ENCODE results near the gene BLACAT1. TPM values are rescaled to one million over a fixed set of nuclear protein-coding genes. Genes with fewer than 3 reads are reported as not detected.

Gene BLACAT1
- total RNA-seq, 1 donor: not detected

DNA sequence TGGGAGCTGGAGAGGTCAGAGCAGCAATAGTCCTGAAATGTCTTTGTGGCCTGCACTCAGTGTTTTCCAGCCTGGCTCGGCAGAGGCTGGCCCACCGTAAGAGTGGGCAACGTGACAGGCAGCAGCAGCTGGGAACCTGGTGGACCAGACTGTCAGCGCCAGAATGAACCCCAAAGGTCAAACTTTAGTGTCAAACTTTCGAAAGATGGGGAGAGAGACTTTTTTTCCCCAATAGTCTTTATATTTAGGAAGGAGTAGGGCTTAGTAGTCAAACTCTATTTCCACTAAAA lies 10.3 kb downstream of the BLACAT1 start:
- no peak overlapping the region for H3K4me3 ChIP-seq (ENCODE audit: low read depth, low read length)
- TF ChIP-seq, protein P1, sequence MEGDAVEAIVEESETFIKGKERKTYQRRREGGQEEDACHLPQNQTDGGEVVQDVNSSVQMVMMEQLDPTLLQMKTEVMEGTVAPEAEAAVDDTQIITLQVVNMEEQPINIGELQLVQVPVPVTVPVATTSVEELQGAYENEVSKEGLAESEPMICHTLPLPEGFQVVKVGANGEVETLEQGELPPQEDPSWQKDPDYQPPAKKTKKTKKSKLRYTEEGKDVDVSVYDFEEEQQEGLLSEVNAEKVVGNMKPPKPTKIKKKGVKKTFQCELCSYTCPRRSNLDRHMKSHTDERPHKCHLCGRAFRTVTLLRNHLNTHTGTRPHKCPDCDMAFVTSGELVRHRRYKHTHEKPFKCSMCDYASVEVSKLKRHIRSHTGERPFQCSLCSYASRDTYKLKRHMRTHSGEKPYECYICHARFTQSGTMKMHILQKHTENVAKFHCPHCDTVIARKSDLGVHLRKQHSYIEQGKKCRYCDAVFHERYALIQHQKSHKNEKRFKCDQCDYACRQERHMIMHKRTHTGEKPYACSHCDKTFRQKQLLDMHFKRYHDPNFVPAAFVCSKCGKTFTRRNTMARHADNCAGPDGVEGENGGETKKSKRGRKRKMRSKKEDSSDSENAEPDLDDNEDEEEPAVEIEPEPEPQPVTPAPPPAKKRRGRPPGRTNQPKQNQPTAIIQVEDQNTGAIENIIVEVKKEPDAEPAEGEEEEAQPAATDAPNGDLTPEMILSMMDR (IDR thresholded peaks at IDR 0.05; ENCODE audit: insufficient read depth, low read depth, low read length): no peak
- DNase-seq (ENCODE audit: low read depth): no peak

DNA sequence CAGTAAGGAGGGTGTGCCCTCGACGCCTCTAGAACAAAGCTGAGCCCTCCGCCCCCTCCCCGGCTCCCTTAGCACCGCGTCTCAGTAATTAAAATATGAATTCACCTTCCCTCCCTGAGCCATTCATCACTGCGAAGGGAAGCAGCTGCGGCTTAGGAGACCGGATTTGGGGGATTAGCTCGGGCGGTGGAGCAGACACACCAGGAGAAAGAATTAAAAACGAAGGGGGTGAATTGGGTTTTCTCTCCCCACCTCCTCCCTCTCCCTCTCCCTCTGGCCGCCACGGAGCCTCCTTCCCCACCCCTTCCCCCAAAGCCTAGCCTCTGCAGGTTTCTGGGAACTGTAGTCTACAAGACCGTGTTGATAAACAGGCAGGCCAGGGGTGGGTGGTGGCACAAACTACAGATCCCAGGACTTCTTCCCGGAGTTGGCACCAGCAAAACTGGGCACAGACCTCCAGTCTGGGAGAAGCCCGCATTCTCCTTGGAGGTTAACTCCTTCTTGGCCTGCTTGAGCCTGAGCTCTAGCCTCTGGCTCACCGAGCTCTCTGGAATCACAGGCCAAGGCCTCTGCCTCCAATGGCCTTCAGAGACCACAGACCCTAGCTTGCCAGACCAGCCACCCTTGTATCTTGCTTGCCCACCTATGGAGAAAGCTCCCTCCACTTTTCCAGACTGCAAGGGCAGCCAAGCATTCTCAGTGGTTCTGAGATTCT lies 10.8 kb downstream of the BLACAT1 start:
- peak; percentile 63 for DNase-seq (ENCODE audit: low read depth)
- TF ChIP-seq, protein P1 (IDR thresholded peaks at IDR 0.05; ENCODE audit: insufficient read depth, low read depth, low read length): no peak
- H3K4me3 ChIP-seq (ENCODE audit: low read depth, low read length): no peak overlapping the region

DNA sequence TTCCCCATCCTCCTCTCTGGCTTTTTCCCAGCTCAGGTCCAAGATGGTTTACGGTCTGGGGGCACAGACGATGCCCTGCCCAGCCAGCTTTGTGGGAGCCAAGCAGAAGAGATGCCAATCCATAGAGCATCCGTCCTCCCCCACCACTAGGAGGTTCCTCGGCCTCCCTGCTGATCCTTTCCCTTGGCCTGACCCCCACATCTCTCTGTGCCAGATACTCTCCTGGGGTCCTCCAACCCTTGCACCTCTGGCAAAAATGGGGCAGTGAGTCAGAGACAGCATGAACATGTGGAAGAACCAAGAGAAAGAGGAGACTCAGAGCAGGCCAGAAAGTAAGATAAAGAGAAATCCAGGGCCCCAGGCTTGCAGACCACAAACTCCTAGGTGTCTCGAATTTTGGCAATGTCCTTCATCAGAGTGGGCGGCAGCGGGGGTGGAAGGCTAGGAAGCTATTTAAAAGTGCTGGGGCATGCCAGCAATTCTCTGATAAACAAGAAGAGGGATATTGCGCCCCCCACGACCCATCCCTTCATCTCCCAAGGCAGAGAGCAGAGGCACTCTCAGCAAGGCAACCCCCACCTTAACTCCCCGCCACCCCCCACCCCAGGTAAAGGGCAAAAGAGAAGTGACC lies 11.4 kb downstream of the BLACAT1 start:
- peak; percentile 7 for DNase-seq (ENCODE audit: low read depth)
- H3K4me3 ChIP-seq (ENCODE audit: low read depth, low read length): no peak overlapping the region
- TF ChIP-seq, protein P1 (IDR thresholded peaks at IDR 0.05; ENCODE audit: insufficient read depth, low read depth, low read length): no peak

DNA sequence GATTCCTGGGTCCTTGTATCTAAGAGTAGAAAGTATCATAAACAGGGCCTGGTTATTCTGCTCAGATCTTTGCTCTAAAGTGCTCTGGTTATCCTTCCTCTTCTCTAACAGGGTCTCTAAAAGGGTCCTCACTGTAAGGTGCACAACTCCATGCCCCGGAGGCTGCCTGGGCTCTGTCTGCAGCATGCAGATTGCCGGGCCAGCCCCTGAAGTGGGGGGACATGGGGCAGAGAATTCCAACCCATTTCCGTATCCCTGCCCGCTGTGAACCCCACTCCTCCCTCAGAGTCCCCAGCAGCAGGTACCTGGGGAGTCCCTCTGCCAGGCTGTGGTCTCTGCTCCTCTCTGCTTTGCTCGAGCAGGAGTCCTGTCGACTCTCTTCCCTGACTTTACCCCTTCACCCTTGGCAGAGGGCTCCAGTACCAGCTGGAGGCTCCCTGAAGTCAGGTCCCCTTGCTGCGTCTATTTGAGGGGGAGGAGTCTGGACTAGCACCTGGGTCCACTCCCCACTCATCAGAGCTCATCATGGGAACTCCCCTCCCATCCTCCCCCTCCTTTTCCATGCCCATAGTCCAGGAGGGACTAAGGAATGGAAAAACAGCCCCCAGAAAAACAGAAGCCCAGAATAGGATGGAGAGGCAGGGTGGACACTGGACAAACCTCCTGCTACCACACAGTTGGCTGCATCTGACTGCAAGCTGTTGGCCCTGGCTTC lies 12.1 kb downstream of the BLACAT1 start:
- TF ChIP-seq, protein P1 (IDR thresholded peaks at IDR 0.05; ENCODE audit: insufficient read depth, low read depth, low read length): no peak
- DNase-seq (ENCODE audit: low read depth): no peak
- no peak overlapping the region for H3K4me3 ChIP-seq (ENCODE audit: low read depth, low read length)

DNA sequence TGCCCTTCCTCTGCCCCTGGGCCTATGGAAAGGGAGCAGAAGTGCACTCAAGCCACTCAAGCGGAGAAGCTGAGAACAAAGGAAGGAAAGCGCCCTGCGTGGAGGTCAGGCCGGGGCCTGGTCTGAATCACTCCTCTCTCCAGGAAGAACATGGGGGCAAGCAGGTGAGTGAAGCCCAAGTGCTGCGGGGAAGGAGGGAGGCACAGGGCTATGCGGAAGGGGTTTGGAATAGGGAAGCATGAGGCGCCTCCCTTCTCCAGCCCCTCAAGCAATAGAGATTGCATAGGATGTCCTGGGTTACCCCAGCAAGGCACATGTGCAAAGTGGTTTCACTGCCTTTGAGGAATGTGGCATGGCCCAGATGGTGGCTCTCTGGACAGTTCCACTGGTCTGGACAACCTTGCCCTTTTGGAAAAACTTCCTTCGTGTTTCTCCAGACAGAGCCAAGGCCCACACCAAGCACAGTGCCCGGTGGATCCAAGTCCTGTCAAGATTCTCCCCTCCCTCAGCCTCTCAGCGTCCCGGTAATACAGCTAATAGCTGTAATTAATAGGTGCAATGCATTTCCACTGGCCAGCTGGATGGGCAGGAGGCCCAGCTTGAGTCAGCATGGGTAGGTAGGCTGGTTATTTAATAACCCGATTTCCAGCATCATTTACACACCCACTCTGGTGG lies 13.7 kb downstream of the BLACAT1 start:
- H3K4me3 ChIP-seq (ENCODE audit: low read depth, low read length): no peak overlapping the region
- DNase-seq (ENCODE audit: low read depth): no peak
- TF ChIP-seq, protein P1 (IDR thresholded peaks at IDR 0.05; ENCODE audit: insufficient read depth, low read depth, low read length): no peak

DNA sequence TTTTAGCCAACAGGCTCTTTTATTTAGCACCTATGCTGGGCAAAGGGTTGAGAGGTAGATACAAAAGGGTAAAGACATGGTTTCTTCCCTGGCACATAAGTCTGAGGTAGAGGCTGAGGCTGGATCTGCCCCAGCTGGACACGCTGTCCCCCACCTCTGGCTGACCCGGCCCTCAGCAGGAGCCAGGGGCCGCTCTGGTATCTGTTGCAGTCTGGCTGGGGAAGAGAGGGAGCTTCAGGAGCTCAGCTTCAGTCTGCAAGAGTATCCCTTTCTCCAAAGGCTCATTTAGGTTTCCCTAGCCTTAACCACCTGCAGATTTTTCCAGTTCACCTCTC lies 14.2 kb downstream of the BLACAT1 start:
- no peak for DNase-seq (ENCODE audit: low read depth)
- TF ChIP-seq, protein P1 (IDR thresholded peaks at IDR 0.05; ENCODE audit: insufficient read depth, low read depth, low read length): no peak
- H3K4me3 ChIP-seq (ENCODE audit: low read depth, low read length): no peak overlapping the region

Data from fibroblast of villous mesenchyme (primary cell).